Tibial nerve (tissue), 3 donors: ENCODE measurements around the gene PSMD14.

ENCODE experiments used
- EP300 ChIP-seq, 2 donors: sonication (generic); formaldehyde crosslinking; IDR thresholded peaks; one replicate each; pipeline ENCODE4 v1.6.1; 2017; ENCODE audit warnings: antibody characterized with exemption in 2 of 2, mild to moderate bottlenecking in 1 of 2
- POLR2A ChIP-seq, 2 donors: fragments of 450-650 bp; IDR thresholded peaks; one replicate each; pipeline ENCODE4 v1.6.1; 2017; ENCODE audit warnings: antibody characterized with exemption in 2 of 2, mild to moderate bottlenecking in 2 of 2, moderate library complexity in 2 of 2

- TF ChIP-seq POLR2A (IDR thresholded peaks at IDR 0.05) (no peak), EP300 (IDR thresholded peaks at IDR 0.05) (no peak)
Observed at GRCh38 chr2:161315380-161315779, 7.2 kb downstream of the PSMD14 start.
